H9 (cell line): Measurements from ENCODE around the gene RIPPLY3. TPM values are rescaled to one million over a fixed set of nuclear protein-coding genes. Genes with fewer than 3 reads are reported as not detected.

Source experiments
- DNase-seq: peaks from one replicate; pipeline ENCODE4 v3.0.0-alpha.2; 2017
- H2AFZ ChIP-seq: one replicate; pipeline ENCODE4 v1.6.1; 2013; ENCODE audit warnings: mild to moderate bottlenecking, low read length, control low read depth, moderate library complexity
- H2AK5ac ChIP-seq: 2 replicates; pipeline ENCODE4 v1.6.1; 2013; ENCODE audit warnings: low read length, control low read depth, mixed read lengths; ENCODE audit not compliant: insufficient read length
- H2BK120ac ChIP-seq: one replicate; pipeline ENCODE4 v1.6.1; 2013; ENCODE audit warnings: low read depth, mild to moderate bottlenecking, low read length, control low read depth, inconsistent platforms; ENCODE audit not compliant: poor library complexity, severe bottlenecking
- H2BK12ac ChIP-seq: 2 replicates; pipeline ENCODE4 v1.6.1; 2013; ENCODE audit warnings: low read length, control low read depth, mixed read lengths, low read depth; ENCODE audit not compliant: insufficient read length
- H2BK15ac ChIP-seq: 2 replicates; pipeline ENCODE4 v1.6.1; 2013; ENCODE audit warnings: low read depth, low read length, control low read depth
- H2BK20ac ChIP-seq: one replicate; pipeline ENCODE4 v1.6.1; 2013; ENCODE audit warnings: low read depth, mild to moderate bottlenecking, low read length, control low read depth, inconsistent platforms; ENCODE audit not compliant: poor library complexity, severe bottlenecking
- H2BK5ac ChIP-seq: 2 replicates; pipeline ENCODE4 v1.6.1; 2013; ENCODE audit warnings: low read length, control low read depth, mixed read lengths; ENCODE audit not compliant: insufficient read length
- H3K14ac ChIP-seq: 2 replicates; pipeline ENCODE4 v1.6.1; 2013; ENCODE audit warnings: low read length, control low read depth; ENCODE audit not compliant: insufficient read depth
- H3K18ac ChIP-seq: 2 replicates; pipeline ENCODE4 v1.6.1; 2013; ENCODE audit warnings: low read depth, mild to moderate bottlenecking, mixed read lengths, low read length, control low read depth; ENCODE audit not compliant: insufficient read length
- H3K23ac ChIP-seq: 2 replicates; pipeline ENCODE4 v1.6.1; 2013; ENCODE audit warnings: low read length, control low read depth, mixed read lengths, low read depth; ENCODE audit not compliant: insufficient read length
- H3K23me2 ChIP-seq: 2 replicates; pipeline ENCODE4 v1.6.1; 2013; ENCODE audit warnings: low read depth, mild to moderate bottlenecking, mixed read lengths, low read length, control low read depth; ENCODE audit not compliant: insufficient read length, poor library complexity, severe bottlenecking
- H3K27ac ChIP-seq: 2 replicates; pipeline ENCODE4 v1.5.1; 2013; ENCODE audit warnings: low read length, control low read depth, mixed read lengths, low read depth; ENCODE audit not compliant: insufficient read length
- H3K27me3 ChIP-seq: 2 replicates; pipeline ENCODE4 v1.6.1; 2013; ENCODE audit warnings: low read length, control low read depth, inconsistent platforms; ENCODE audit not compliant: insufficient read depth
- H3K4ac ChIP-seq: 2 replicates; pipeline ENCODE4 v1.6.1; 2013; ENCODE audit warnings: low read depth, mild to moderate bottlenecking, control low read depth, inconsistent platforms, low read length, moderate library complexity
- H3K4me1 ChIP-seq: 2 replicates; pipeline ENCODE4 v1.6.1; 2013; ENCODE audit warnings: low read length, control low read depth, inconsistent platforms; ENCODE audit not compliant: insufficient read depth
- H3K4me2 ChIP-seq: 2 replicates; pipeline ENCODE4 v1.6.1; 2013; ENCODE audit warnings: low read length, control low read depth, mixed read lengths; ENCODE audit not compliant: insufficient read length, insufficient read depth
- H3K56ac ChIP-seq: 2 replicates; pipeline ENCODE4 v1.6.1; 2013; ENCODE audit warnings: low read depth, mild to moderate bottlenecking, mixed read lengths, low read length, control low read depth; ENCODE audit not compliant: insufficient read length
- H3K79me1 ChIP-seq: 2 replicates; pipeline ENCODE4 v1.6.1; 2013; ENCODE audit warnings: low read depth, mild to moderate bottlenecking, moderate library complexity, low read length, control low read depth, inconsistent platforms; ENCODE audit not compliant: insufficient read depth, poor library complexity, severe bottlenecking
- H3K79me2 ChIP-seq: 2 replicates; pipeline ENCODE4 v1.6.1; 2013; ENCODE audit warnings: low read length, control low read depth, inconsistent platforms; ENCODE audit not compliant: insufficient read depth
- H3K9ac ChIP-seq: 2 replicates; pipeline ENCODE4 v1.6.1; 2013; ENCODE audit warnings: low read length, control low read depth, mixed read lengths; ENCODE audit not compliant: insufficient read length; ENCODE audit errors: extremely low read depth
- H3K9me3 ChIP-seq: one replicate; pipeline ENCODE4 v1.6.1; 2013; ENCODE audit warnings: low read depth, low read length, inconsistent platforms; ENCODE audit not compliant: control insufficient read depth
- H3T11ph ChIP-seq: one replicate; pipeline ENCODE4 v1.6.1; 2013; ENCODE audit warnings: mild to moderate bottlenecking, low read length, control low read depth, inconsistent platforms
- H4K20me1 ChIP-seq: one replicate; pipeline ENCODE4 v1.6.1; 2013; ENCODE audit not compliant: control insufficient read depth, insufficient read length, insufficient read depth
- H4K5ac ChIP-seq: 2 replicates; pipeline ENCODE4 v1.6.1; 2013; ENCODE audit warnings: low read depth, mild to moderate bottlenecking, mixed read lengths, low read length, control low read depth; ENCODE audit not compliant: insufficient read length
- H4K8ac ChIP-seq: replicated peaks from 2 replicates; pipeline ENCODE4 v1.6.1; 2013; ENCODE audit warnings: low read length, control low read depth, mixed read lengths, low read depth; ENCODE audit not compliant: insufficient read length
- H4K91ac ChIP-seq: 2 replicates; pipeline ENCODE4 v1.6.1; 2013; ENCODE audit warnings: low read depth, mild to moderate bottlenecking, moderate library complexity, mixed read lengths, low read length, control low read depth; ENCODE audit not compliant: insufficient read length
- H3K27ac Mint-ChIP-seq, 3 experiments: 2 replicates in 2 of 3; 3 replicates in 1 of 3; pipeline ENCODE4 v1.8.0; 2020 to 2021; ENCODE audit warnings: mixed read lengths in 3 of 3, mild to moderate bottlenecking in 1 of 3, moderate library complexity in 1 of 3
- H3K27me3 Mint-ChIP-seq: 2 replicates; pipeline ENCODE4 v1.8.0; 2021; ENCODE audit warnings: low read depth, mild to moderate bottlenecking, moderate library complexity, mixed read lengths
- H3K36me3 Mint-ChIP-seq, 3 experiments: 2 replicates in 2 of 3; 3 replicates in 1 of 3; pipeline ENCODE4 v1.8.0; 2020 to 2021; ENCODE audit warnings: low read depth in 3 of 3, mixed read lengths in 3 of 3; ENCODE audit not compliant: insufficient read depth in 1 of 3
- H3K4me1 Mint-ChIP-seq, 2 experiments: 2 replicates each; pipeline ENCODE4 v1.8.0; 2020; ENCODE audit warnings: mixed read lengths in 2 of 2
- H3K4me3 Mint-ChIP-seq, 2 experiments: 2 replicates in 1 of 2; 3 replicates in 1 of 2; pipeline ENCODE4 v1.8.0; 2020 to 2021; ENCODE audit warnings: mild to moderate bottlenecking in 2 of 2, mixed read lengths in 2 of 2, moderate library complexity in 1 of 2
- H3K9me3 Mint-ChIP-seq, 2 experiments: 2 replicates in 1 of 2; 3 replicates in 1 of 2; pipeline ENCODE4 v1.8.0; 2020; ENCODE audit warnings: mild to moderate bottlenecking in 2 of 2, mixed read lengths in 2 of 2, moderate library complexity in 1 of 2
- CTCF ChIP-seq: fragments of 200-600 bp; sonication (generic); conservative IDR thresholded peaks from 3 replicates; pipeline ENCODE4 v1.8.0; 2021; ENCODE audit warnings: antibody characterized with exemption, mild to moderate bottlenecking
- WGBS: extraction: QIAGEN DNeasy Blood & Tissue Kit; methylation state at CpG from one replicate; pipeline ENCODE4 v1.1.7; 2013; ENCODE audit warnings: missing lambda C conversion rate, low lambda C conversion rate, mixed read lengths; ENCODE audit not compliant: insufficient read length; ENCODE audit errors: extremely low coverage; 5-methylcytosine and 5-hydroxymethylcytosine counted together
- total RNA-seq: library from RNA; stranded (reverse); gene quantifications from 2 replicates; pipeline ENCODE4 v1.2.1, GENCODE V29; 2021

Gene RIPPLY3
- total RNA-seq, 1 experiment from 2014 or later, result 1.9 TPM

GRCh38 chr21:36966066-36966820 lies 40.3 kb upstream of the RIPPLY3 start, which contains the start of gene HLCS:
TSS of gene HLCS (minus strand) at chr21:36966669. CDS start at chr21:36966638, 31 bp downstream.
- no peaks in the 10 kb centered on the region for H3K9me3 ChIP-seq
- H3K4me1 ChIP-seq, result no peaks in the 10 kb centered on the region
- Mint-ChIP-seq H3K27me3 (no peaks in the 10 kb centered on the region), H3K27ac (peak within 1 kb of the TSS in 1 of 3 experiments; percentile 71; a peak in 2 of 7 replicates), H3K4me1 (peaks cover 15 to 17% of the 10 kb centered on the region in 2 experiments), H3K36me3 (peaks cover 0 to 7% (median 4%) of the 10 kb centered on the region in 3 experiments; a peak in 4 of 7 replicates), H3K9me3 (no peaks in the 10 kb centered on the region), H3K4me3 (peak within 1 kb of the TSS; percentile 73 to 81)
- no peak within 1 kb of the TSS for H2BK15ac ChIP-seq
- H4K20me1 ChIP-seq, result no peaks in the 10 kb centered on the region
- H3K4ac ChIP-seq, result no peak within 1 kb of the TSS
- DNase-seq, result peak; percentile 79
- H2BK12ac ChIP-seq, result no peak within 1 kb of the TSS
- no peak within 1 kb of the TSS for H3K9ac ChIP-seq
- no peak within 1 kb of the TSS for H3K56ac ChIP-seq
- H4K91ac ChIP-seq, result no peak within 1 kb of the TSS
- peaks cover 3% of the 10 kb centered on the region for H3K23me2 ChIP-seq
- H3K27ac ChIP-seq, result no peak within 1 kb of the TSS
- no peak within 1 kb of the TSS for H2BK120ac ChIP-seq
- H3K27me3 ChIP-seq, result no peaks in the 10 kb centered on the region
- no peak within 1 kb of the TSS for H2AK5ac ChIP-seq
- H2BK5ac ChIP-seq, result no peak within 1 kb of the TSS
- peak; percentile 29; the same call in 1 of the 3 replicates for TF ChIP-seq CTCF
- H3K79me1 ChIP-seq, result no peaks in the 10 kb centered on the region
- H3K79me2 ChIP-seq, result no peaks in the 10 kb centered on the region
- peak within 1 kb of the TSS; percentile 20 for H3K4me2 ChIP-seq
- H4K5ac ChIP-seq, result no peak within 1 kb of the TSS
- no peak within 1 kb of the TSS for H2AFZ ChIP-seq
- H3K18ac ChIP-seq, result peak within 1 kb of the TSS; percentile 39
- H2BK20ac ChIP-seq, result no peak within 1 kb of the TSS
- H3T11ph ChIP-seq, result no peak within 1 kb of the TSS
- WGBS, result no CpG with 5 or more reads among the region's 101 CpGs
- H4K8ac ChIP-seq, result no peak within 1 kb of the TSS
- no peak within 1 kb of the TSS for H3K23ac ChIP-seq
- peak within 1 kb of the TSS; percentile 62; the same call in 1 of the 2 replicates for H3K14ac ChIP-seq
